ENCODE data around the gene PNMA6E.
A peak's percentile ranks its signal among the peaks of the same experiment; 100 is the strongest.

Gene PNMA6E

DNA sequence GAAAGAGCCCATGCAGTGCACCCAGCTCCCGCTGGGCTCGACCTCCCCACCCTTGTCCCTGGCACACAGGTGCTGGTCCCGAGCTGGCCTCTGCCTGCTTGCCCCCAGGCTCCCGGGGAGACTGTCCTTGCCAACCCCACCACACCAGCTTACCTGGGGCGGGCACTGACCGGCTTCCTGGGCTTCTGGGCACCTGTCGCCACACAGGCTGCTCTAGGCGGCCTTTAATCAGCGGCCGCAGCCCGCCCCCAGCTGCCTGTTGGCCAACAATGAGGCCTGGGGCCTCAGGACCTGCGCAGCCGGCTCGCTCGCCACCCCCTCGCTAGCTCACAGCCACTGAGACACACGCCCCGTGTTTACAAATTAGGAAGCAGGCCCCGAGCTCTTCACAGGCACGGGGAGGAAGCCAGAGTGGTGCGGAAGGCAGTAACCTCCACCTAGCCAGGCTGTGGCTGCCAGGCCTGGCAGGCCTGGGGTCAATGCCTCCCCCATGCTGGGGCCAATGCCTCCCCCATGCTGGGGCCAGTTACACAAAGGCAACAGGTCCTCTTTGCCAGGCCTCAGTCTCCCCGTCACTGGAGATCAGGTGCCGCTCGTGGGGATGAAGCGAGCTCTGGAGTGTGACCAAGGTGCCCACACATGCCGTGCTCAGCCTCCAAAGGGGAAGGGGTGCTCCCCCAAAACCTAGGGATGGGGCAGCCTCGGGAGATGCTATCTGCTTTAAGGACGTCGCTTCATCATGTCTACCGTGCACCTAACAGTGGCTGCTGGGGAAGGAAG, 44.9 kb upstream of the PNMA6E start, which contains the start of gene TREX2:
Gene TREX2 (minus strand): TSS at position 201 of the 780 bp plus-strand sequence. CDS start 626 bp downstream, outside the sequence.
- Histone ChIP-seq H3K4me3 (ENCODE audit: low read depth, low read length) (no peak within 1 kb of the TSS), H3K27ac (ENCODE audit: extremely low read depth, low read depth, low read length) (no peak within 1 kb of the TSS), H3K36me3 (ENCODE audit: control insufficient read depth in 2 of 2, insufficient read depth in 1 of 2, low read length in 2 of 2) (peaks cover 0 to 12% of the 10 kb centered on the region in 2 experiments; a peak in 1 of 3 replicates), H3K4me1 (ENCODE audit: control insufficient read depth, insufficient read depth, low read length) (no peaks in the 10 kb centered on the region), H3K9me3 (ENCODE audit: control insufficient read depth, insufficient read depth, low read depth, low read length) (no peaks in the 10 kb centered on the region)
- ChIA-PET POLR2A (no interaction called here), CTCF (interaction anchor here (0.8 kb wide), 1 partner anchor 15 kb away, joined by 6 read pairs; no protein-coding TSS in a partner anchor)
- TF ChIP-seq SCRT2 (tag by site-specific recombination; IDR thresholded peaks at IDR 0.05) (peak; percentile 60), REPIN1 (tag by site-specific recombination; IDR thresholded peaks at IDR 0.05; ENCODE audit: low read depth) (no peak)

DNA sequence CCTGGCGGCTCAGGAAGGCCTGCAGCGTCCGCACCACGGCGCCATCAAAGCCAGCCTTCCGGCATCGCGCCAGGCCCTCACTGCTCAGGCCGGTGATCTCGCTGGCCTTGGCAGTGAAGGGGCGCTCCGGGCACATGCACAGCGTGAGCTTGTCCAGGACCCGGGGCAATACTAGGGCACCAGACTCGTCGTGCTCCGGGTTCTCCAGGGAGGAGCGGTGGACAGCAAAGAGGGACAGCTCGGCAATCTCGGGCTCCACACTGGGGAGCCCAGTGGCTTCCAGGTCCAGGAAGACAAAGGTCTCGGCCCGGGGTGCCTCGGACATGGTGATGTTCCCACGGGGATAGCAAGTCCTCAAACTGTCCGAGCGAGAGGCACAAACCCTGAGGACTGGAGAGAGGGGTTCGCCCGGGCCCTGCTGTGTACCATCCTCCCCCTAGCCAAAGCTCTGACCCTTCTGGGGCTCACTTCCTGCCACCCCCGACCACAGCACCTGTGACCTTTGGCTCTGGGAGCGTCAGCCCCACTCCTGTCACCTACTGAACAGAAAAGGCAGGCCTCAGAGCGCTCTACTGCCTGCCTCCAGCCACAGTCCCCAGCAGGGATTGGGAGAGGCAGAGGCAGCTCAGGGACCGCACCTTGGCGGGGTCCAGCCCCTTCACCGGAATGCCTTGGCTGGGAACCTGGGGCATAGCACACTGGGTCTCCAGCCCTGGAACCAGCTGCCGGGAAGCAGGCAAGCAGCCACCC, 44.1 kb upstream of the PNMA6E start:
- TF ChIP-seq ZNF692 (tag by site-specific recombination; IDR thresholded peaks at IDR 0.05) (no peak), ZNF596 (tag by site-specific recombination; IDR thresholded peaks at IDR 0.05) (no peak), ZBTB8A (tag by site-specific recombination; IDR thresholded peaks at IDR 0.05) (no peak), ZNF114 (tag by site-specific recombination; IDR thresholded peaks at IDR 0.05) (no peak), ZNF423 (tag by site-specific recombination; IDR thresholded peaks at IDR 0.05) (no peak), GLI4 (tag by site-specific recombination; IDR thresholded peaks at IDR 0.05) (no peak), ZNF155 (tag by site-specific recombination; IDR thresholded peaks at IDR 0.05) (no peak), ZNF354C (tag by site-specific recombination; IDR thresholded peaks at IDR 0.05; ENCODE audit: borderline replicate concordance, low read depth) (no peak), KLF9 (tag by site-specific recombination; IDR thresholded peaks at IDR 0.05; ENCODE audit: low read depth) (no peak)
- ChIA-PET POLR2A (no interaction called here), CTCF (interaction anchor here (0.7 kb wide), 1 partner anchor 223 kb away, joined by 6 read pairs; no protein-coding TSS in a partner anchor)
- Histone ChIP-seq H3K27ac (ENCODE audit: extremely low read depth, low read depth, low read length) (no peak overlapping the region), H3K36me3 (ENCODE audit: control insufficient read depth in 2 of 2, insufficient read depth in 1 of 2, low read length in 2 of 2) (peaks cover 0 to 12% of the 10 kb centered on the region in 2 experiments; a peak in 1 of 3 replicates), H3K4me1 (ENCODE audit: control insufficient read depth, insufficient read depth, low read length) (no peaks in the 10 kb centered on the region), H3K4me3 (ENCODE audit: low read depth, low read length) (no peak overlapping the region), H3K9me3 (ENCODE audit: control insufficient read depth, insufficient read depth, low read depth, low read length) (no peaks in the 10 kb centered on the region)

- CTCF ChIA-PET = interaction anchor here (0.7 kb wide), 2 partner anchors 63 to 224 kb away, joined by 3 to 6 read pairs; no protein-coding TSS in a partner anchor
- Histone ChIP-seq H3K9me3 (ENCODE audit: control insufficient read depth, insufficient read depth, low read depth, low read length) (no peaks in the 10 kb centered on the region), H3K4me1 (ENCODE audit: control insufficient read depth, insufficient read depth, low read length) (no peaks in the 10 kb centered on the region), H3K36me3 (ENCODE audit: control insufficient read depth in 2 of 2, insufficient read depth in 1 of 2, low read length in 2 of 2) (peaks cover 0 to 6% of the 10 kb centered on the region in 2 experiments; a peak in 1 of 3 replicates), H3K27ac (ENCODE audit: extremely low read depth, low read depth, low read length) (no peak overlapping the region), H3K4me3 (ENCODE audit: low read depth, low read length) (no peak overlapping the region)
- POLR2A ChIA-PET = interaction anchor here (0.5 kb wide), 1 partner anchor 502 kb away, joined by 3 read pairs; no protein-coding TSS in a partner anchor
- TF ChIP-seq WT1 (tag by site-specific recombination; IDR thresholded peaks at IDR 0.05) = no peak
- TF ChIP-seq ZNF248 (tag by site-specific recombination; IDR thresholded peaks at IDR 0.05) = no peak
- TF ChIP-seq PBX3 (CRISPR knock-in tag; IDR thresholded peaks at IDR 0.05) = 0 out of 2 replicates have a peak, but pooled peaks have one; percentile 30
- no peak for TF ChIP-seq ZNF692 (tag by site-specific recombination; IDR thresholded peaks at IDR 0.05)
- TF ChIP-seq GFI1B (tag by site-specific recombination; IDR thresholded peaks at IDR 0.05) = no peak
These were observed 43.3 kb upstream of the PNMA6E start for GRCh38 chrX:153444333-153445011.

Data from HEK293 (cell line).